Ovary (tissue), 3 donors: ENCODE results near the gene TSEN15.

Experiments used
- CTCF ChIP-seq, 3 donors: fragments of 450-650 bp in 2 of 3; fragments of 200-600 bp in 1 of 3; IDR thresholded peaks; one replicate each; pipeline versions ENCODE4 v1.5.1 to v1.8.0; 2016 to 2022; ENCODE audit warnings: antibody characterized with exemption in 3 of 3, mild to moderate bottlenecking in 1 of 3
- EP300 ChIP-seq: sonication (generic); formaldehyde crosslinking; IDR thresholded peaks from one replicate; pipeline ENCODE4 v1.6.1; 2017; ENCODE audit warnings: antibody characterized with exemption
- POLR2A ChIP-seq: fragments of 450-650 bp; IDR thresholded peaks from one replicate; pipeline ENCODE4 v1.6.1; 2017; ENCODE audit warnings: antibody characterized with exemption, mild to moderate bottlenecking, moderate library complexity
- donor health status: DM: no; HTN: no; CAD: no.

GRCh38 chr1:184037849-184038591 is 13.5 kb upstream of the TSEN15 start:
- TF ChIP-seq POLR2A (no peak), EP300 (no peak), CTCF (IDR thresholded peaks at IDR 0.05) (no peak)
